SK-N-SH treated with all-trans-retinoic acid at 6 μM for 48 hours (cell line): ENCODE measurements around the gene KCNH1.

Source experiments
- ATAC-seq: fragments of 200-7000 bp; cut with Tn5 transposase; 3 replicates; pipeline ENCODE4 v1.9.1; 2020; ENCODE audit warnings: mild to moderate bottlenecking, moderate library complexity
- ARNTL ChIP-seq: fragments of 450-650 bp; formaldehyde crosslinking; IDR thresholded peaks from 2 replicates; pipeline ENCODE4 v1.5.0; 2020; ENCODE audit warnings: low read depth, mild to moderate bottlenecking, moderate library complexity, borderline replicate concordance
- BACH2 ChIP-seq: fragments of 250-450 bp; sonication (Bioruptor Pico); IDR thresholded peaks from 2 replicates; pipeline ENCODE4 v1.9.0; 2021; ENCODE audit warnings: mild to moderate bottlenecking, borderline replicate concordance
- ESRRG ChIP-seq: fragments of 250-450 bp; sonication (Bioruptor Pico); IDR thresholded peaks from 2 replicates; pipeline ENCODE4 v1.6.1; 2021; ENCODE audit warnings: mild to moderate bottlenecking
- GLIS3 ChIP-seq: fragments of 250-450 bp; sonication (Bioruptor Pico); IDR thresholded peaks from 2 replicates; pipeline ENCODE4 v1.5.0; 2020; ENCODE audit warnings: mild to moderate bottlenecking, moderate library complexity
- ISL1 ChIP-seq: fragments of 250-450 bp; sonication (Bioruptor Pico); IDR thresholded peaks from 2 replicates; pipeline ENCODE4 v2.1.2; 2022; ENCODE audit warnings: mild to moderate bottlenecking, moderate library complexity
- POU6F1 ChIP-seq: fragments of 250-450 bp; sonication (Bioruptor Pico); IDR thresholded peaks from 2 replicates; pipeline ENCODE4 v1.8.0; 2021; ENCODE audit warnings: low read depth, mild to moderate bottlenecking, moderate library complexity, borderline replicate concordance
- PPARA ChIP-seq: fragments of 250-450 bp; sonication (Bioruptor Pico); IDR thresholded peaks from 2 replicates; pipeline ENCODE4 v1.5.0; 2020; ENCODE audit warnings: mild to moderate bottlenecking, borderline replicate concordance
- RARB ChIP-seq: fragments of 250-450 bp; sonication (Bioruptor Pico); IDR thresholded peaks from 2 replicates; pipeline ENCODE4 v1.8.0; 2021; ENCODE audit warnings: mild to moderate bottlenecking, moderate library complexity
- SNAI2 ChIP-seq: fragments of 250-450 bp; sonication (Bioruptor Pico); IDR thresholded peaks from 2 replicates; pipeline ENCODE4 v1.5.0; 2020; ENCODE audit warnings: mild to moderate bottlenecking, moderate library complexity
- TCF4 ChIP-seq: fragments of 250-450 bp; sonication (Bioruptor Pico); IDR thresholded peaks from 2 replicates; pipeline ENCODE4 v1.8.0; 2021; ENCODE audit warnings: mild to moderate bottlenecking, moderate library complexity, borderline replicate concordance
- TOX ChIP-seq: fragments of 250-450 bp; sonication (Bioruptor Pico); IDR thresholded peaks from 2 replicates; pipeline ENCODE4 v1.8.0; 2021; ENCODE audit warnings: mild to moderate bottlenecking, moderate library complexity, borderline replicate concordance
- TSHZ2 ChIP-seq: fragments of 250-450 bp; sonication (Bioruptor Pico); IDR thresholded peaks from 2 replicates; pipeline ENCODE4 v1.5.0; 2020; ENCODE audit warnings: mild to moderate bottlenecking, moderate library complexity
- ZC3H10 ChIP-seq: fragments of 250-450 bp; sonication (Bioruptor Pico); IDR thresholded peaks from 2 replicates; pipeline ENCODE4 v1.5.1; 2021; ENCODE audit warnings: mild to moderate bottlenecking, moderate library complexity
- ZFP3 ChIP-seq: fragments of 250-450 bp; sonication (Bioruptor Pico); IDR thresholded peaks from 2 replicates; pipeline ENCODE4 v1.5.0; 2020; ENCODE audit warnings: mild to moderate bottlenecking, moderate library complexity
- ZNF565 ChIP-seq: fragments of 450-650 bp; formaldehyde crosslinking; conservative IDR thresholded peaks from 2 replicates; pipeline ENCODE4 v1.5.0; 2020; ENCODE audit warnings: low read depth, mild to moderate bottlenecking, moderate library complexity
- ZNF70 ChIP-seq: fragments of 450-650 bp; formaldehyde crosslinking; IDR thresholded peaks from 2 replicates; pipeline ENCODE4 v1.5.0; 2020; ENCODE audit warnings: mild to moderate bottlenecking, moderate library complexity
- ZNF8 ChIP-seq: fragments of 450-650 bp; formaldehyde crosslinking; IDR thresholded peaks from 2 replicates; pipeline ENCODE4 v1.5.0; 2020; ENCODE audit warnings: mild to moderate bottlenecking, moderate library complexity
- TF ChIP-seq, protein P1 (sequence below): fragments of 250-450 bp; sonication (Bioruptor Pico); IDR thresholded peaks from 2 replicates; pipeline ENCODE4 v1.8.0; 2020; ENCODE audit warnings: mild to moderate bottlenecking, moderate library complexity, borderline replicate concordance
- TF ChIP-seq, protein P2 (sequence below): fragments of 250-450 bp; sonication (Bioruptor Pico); IDR thresholded peaks from 2 replicates; pipeline ENCODE4 v1.5.1; 2020; ENCODE audit warnings: low read depth, mild to moderate bottlenecking, moderate library complexity
- TF ChIP-seq, protein P3 (sequence below): fragments of 250-450 bp; sonication (Bioruptor Pico); IDR thresholded peaks from 2 replicates; pipeline ENCODE4 v1.5.1; 2021; ENCODE audit warnings: mild to moderate bottlenecking, moderate library complexity

Gene KCNH1

GRCh38 chr1:211132721-211133392 is 1.1 kb downstream of the KCNH1 start (continued):
- no peak for TF ChIP-seq ZNF565 (CRISPR knock-in tag)
- no peak for TF ChIP-seq SNAI2 (CRISPR knock-in tag)
- TF ChIP-seq ZFP3 (CRISPR knock-in tag) = no peak
- no peak for TF ChIP-seq POU6F1
- no peak for TF ChIP-seq TCF4 (CRISPR knock-in tag)
- TF ChIP-seq ISL1 = no peak

GRCh38 chr1:211129776-211130175 is 4.2 kb downstream of the KCNH1 start:
- ATAC-seq = no peak
- TF ChIP-seq ZFP3 (CRISPR knock-in tag) (no peak), GLIS3 (CRISPR knock-in tag) (no peak), ARNTL (CRISPR knock-in tag) (no peak), ZNF8 (no peak), ESRRG (CRISPR knock-in tag) (no peak), PPARA (no peak), ZC3H10 (CRISPR knock-in tag) (no peak), TOX (CRISPR knock-in tag) (no peak), ISL1 (no peak), ZNF565 (CRISPR knock-in tag) (no peak), SNAI2 (CRISPR knock-in tag) (no peak), ZNF70 (CRISPR knock-in tag) (no peak), TSHZ2 (CRISPR knock-in tag) (no peak), RARB (no peak), BACH2 (CRISPR knock-in tag) (no peak)
- TF ChIP-seq, protein P1, sequence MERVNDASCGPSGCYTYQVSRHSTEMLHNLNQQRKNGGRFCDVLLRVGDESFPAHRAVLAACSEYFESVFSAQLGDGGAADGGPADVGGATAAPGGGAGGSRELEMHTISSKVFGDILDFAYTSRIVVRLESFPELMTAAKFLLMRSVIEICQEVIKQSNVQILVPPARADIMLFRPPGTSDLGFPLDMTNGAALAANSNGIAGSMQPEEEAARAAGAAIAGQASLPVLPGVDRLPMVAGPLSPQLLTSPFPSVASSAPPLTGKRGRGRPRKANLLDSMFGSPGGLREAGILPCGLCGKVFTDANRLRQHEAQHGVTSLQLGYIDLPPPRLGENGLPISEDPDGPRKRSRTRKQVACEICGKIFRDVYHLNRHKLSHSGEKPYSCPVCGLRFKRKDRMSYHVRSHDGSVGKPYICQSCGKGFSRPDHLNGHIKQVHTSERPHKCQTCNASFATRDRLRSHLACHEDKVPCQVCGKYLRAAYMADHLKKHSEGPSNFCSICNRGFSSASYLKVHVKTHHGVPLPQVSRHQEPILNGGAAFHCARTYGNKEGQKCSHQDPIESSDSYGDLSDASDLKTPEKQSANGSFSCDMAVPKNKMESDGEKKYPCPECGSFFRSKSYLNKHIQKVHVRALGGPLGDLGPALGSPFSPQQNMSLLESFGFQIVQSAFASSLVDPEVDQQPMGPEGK (CRISPR knock-in tag) = no peak

DNA sequence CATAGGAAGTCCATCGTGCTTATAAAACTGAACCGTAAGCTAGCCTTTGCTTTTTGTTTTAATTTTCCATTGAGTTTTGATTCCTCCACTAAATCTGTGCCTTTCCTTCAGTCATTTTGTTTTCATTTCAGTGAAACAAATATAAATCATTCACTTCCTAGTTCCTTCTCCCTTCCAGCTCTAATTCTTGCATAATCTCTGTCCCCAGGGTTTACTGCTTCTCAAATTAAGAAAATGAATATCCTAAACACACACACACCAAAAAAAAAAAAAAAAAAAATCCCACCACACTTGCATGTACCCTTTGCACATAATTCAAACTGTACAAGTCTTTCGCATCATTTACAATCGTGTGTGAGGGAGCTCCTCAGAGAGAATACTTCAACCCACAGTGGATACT is 6.8 kb downstream of the KCNH1 start:
- ATAC-seq = no peak
- no peak for TF ChIP-seq ZC3H10 (CRISPR knock-in tag)

GRCh38 chr1:211126622-211127021 is 7.3 kb downstream of the KCNH1 start:
- no peak for TF ChIP-seq ZC3H10 (CRISPR knock-in tag)
- TF ChIP-seq, protein P2, sequence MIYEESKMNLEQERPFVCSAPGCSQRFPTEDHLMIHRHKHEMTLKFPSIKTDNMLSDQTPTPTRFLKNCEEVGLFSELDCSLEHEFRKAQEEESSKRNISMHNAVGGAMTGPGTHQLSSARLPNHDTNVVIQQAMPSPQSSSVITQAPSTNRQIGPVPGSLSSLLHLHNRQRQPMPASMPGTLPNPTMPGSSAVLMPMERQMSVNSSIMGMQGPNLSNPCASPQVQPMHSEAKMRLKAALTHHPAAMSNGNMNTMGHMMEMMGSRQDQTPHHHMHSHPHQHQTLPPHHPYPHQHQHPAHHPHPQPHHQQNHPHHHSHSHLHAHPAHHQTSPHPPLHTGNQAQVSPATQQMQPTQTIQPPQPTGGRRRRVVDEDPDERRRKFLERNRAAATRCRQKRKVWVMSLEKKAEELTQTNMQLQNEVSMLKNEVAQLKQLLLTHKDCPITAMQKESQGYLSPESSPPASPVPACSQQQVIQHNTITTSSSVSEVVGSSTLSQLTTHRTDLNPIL (CRISPR knock-in tag) = no peak
- TF ChIP-seq ZNF70 (CRISPR knock-in tag) = no peak
- TF ChIP-seq BACH2 (CRISPR knock-in tag) = no peak
- TF ChIP-seq ESRRG (CRISPR knock-in tag) = no peak
- no peak for TF ChIP-seq ISL1
- TF ChIP-seq POU6F1 = no peak
- TF ChIP-seq, protein P3, sequence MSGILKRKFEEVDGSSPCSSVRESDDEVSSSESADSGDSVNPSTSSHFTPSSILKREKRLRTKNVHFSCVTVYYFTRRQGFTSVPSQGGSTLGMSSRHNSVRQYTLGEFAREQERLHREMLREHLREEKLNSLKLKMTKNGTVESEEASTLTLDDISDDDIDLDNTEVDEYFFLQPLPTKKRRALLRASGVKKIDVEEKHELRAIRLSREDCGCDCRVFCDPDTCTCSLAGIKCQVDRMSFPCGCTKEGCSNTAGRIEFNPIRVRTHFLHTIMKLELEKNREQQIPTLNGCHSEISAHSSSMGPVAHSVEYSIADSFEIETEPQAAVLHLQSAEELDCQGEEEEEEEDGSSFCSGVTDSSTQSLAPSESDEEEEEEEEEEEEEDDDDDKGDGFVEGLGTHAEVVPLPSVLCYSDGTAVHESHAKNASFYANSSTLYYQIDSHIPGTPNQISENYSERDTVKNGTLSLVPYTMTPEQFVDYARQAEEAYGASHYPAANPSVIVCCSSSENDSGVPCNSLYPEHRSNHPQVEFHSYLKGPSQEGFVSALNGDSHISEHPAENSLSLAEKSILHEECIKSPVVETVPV (CRISPR knock-in tag) = no peak
- TF ChIP-seq, all 23 proteins: peak for 0
- no peak for ATAC-seq
